ENCODE measurements around the gene DDI1.

DDI1 gene

GRCh38 chr11:104076455-104076854, 40.0 kb downstream of the DDI1 start:
- FAIRE-seq (no peak), DNase-seq (ENCODE audit: insufficient read length, low spot score) (no peak)
- TF ChIP-seq CTCF (IDR thresholded peaks at IDR 0.05; ENCODE audit: insufficient read depth, missing control alignments) = no peak

- FAIRE-seq (no peak), DNase-seq (ENCODE audit: insufficient read length, low spot score) (no peak)
- TF ChIP-seq CTCF (IDR thresholded peaks at IDR 0.05; ENCODE audit: insufficient read depth, missing control alignments) = no peak
These were observed 41.8 kb downstream of the DDI1 start for GRCh38 chr11:104078245-104078644.

GRCh38 chr11:104078995-104079394, 42.6 kb downstream of the DDI1 start:
- DNase-seq (ENCODE audit: insufficient read length, low spot score) (no peak), FAIRE-seq (no peak)
- TF ChIP-seq CTCF (IDR thresholded peaks at IDR 0.05; ENCODE audit: insufficient read depth, missing control alignments) = no peak

- DNase-seq (ENCODE audit: insufficient read length, low spot score) (no peak), FAIRE-seq (no peak)
- no peak for TF ChIP-seq CTCF (IDR thresholded peaks at IDR 0.05; ENCODE audit: insufficient read depth, missing control alignments)
These were observed 50.2 kb downstream of the DDI1 start for GRCh38 chr11:104086621-104087020.
